Neural progenitor cell (in vitro differentiated cells): ENCODE data around the gene IL22RA2. TPM values are rescaled to one million over a fixed set of nuclear protein-coding genes. Genes with fewer than 3 reads are reported as not detected.

Experiments used
- DNase-seq: peaks from one replicate; pipeline ENCODE4 v3.0.0-alpha.2; 2016; ENCODE audit warnings: low spot score
- H2AFZ ChIP-seq: fragments of 200-600 bp; sonication (generic); replicated peaks from 2 replicates; pipeline ENCODE4 v1.6.1; 2016; ENCODE audit warnings: antibody characterized with exemption
- H3F3A ChIP-seq: fragments of 200-600 bp; sonication (generic); 2 replicates; pipeline ENCODE4 v1.6.1; 2016; ENCODE audit warnings: antibody characterized with exemption, low read depth
- H3K27ac ChIP-seq: fragments of 200-600 bp; sonication (generic); 2 replicates; pipeline ENCODE4 v1.5.1; 2016; ENCODE audit warnings: mild to moderate bottlenecking
- H3K27me3 ChIP-seq: fragments of 200-600 bp; sonication (generic); 2 replicates; pipeline ENCODE4 v1.6.1; 2016; ENCODE audit warnings: mild to moderate bottlenecking, moderate library complexity
- H3K36me3 ChIP-seq: fragments of 200-600 bp; sonication (generic); 2 replicates; pipeline ENCODE4 v1.5.1; 2016
- H3K4me1 ChIP-seq: fragments of 200-600 bp; sonication (generic); 2 replicates; pipeline ENCODE4 v1.6.1; 2016; ENCODE audit warnings: mixed run types
- H3K4me2 ChIP-seq: fragments of 200-600 bp; sonication (generic); 2 replicates; pipeline ENCODE4 v1.6.1; 2016
- H3K4me3 ChIP-seq: fragments of 200-600 bp; sonication (generic); 2 replicates; pipeline ENCODE4 v1.5.1; 2016
- H3K79me2 ChIP-seq: fragments of 200-600 bp; sonication (generic); 2 replicates; pipeline ENCODE4 v1.6.1; 2016; ENCODE audit warnings: low read depth
- H3K9ac ChIP-seq: fragments of 200-600 bp; sonication (generic); 2 replicates; pipeline ENCODE4 v1.6.1; 2016
- H3K9me3 ChIP-seq: fragments of 200-600 bp; sonication (generic); 2 replicates; pipeline ENCODE4 v1.5.1; 2016; ENCODE audit warnings: low read depth
- H4K20me1 ChIP-seq: fragments of 200-600 bp; sonication (generic); 2 replicates; pipeline ENCODE4 v1.6.1; 2016; ENCODE audit warnings: low read depth
- H3K27ac Mint-ChIP-seq: 3 replicates; pipeline ENCODE4 v1.8.0; 2021; ENCODE audit warnings: mixed read lengths
- H3K27me3 Mint-ChIP-seq: 2 replicates; pipeline ENCODE4 v1.8.0; 2022; ENCODE audit warnings: low read depth, mild to moderate bottlenecking, inconsistent platforms, moderate library complexity, mixed read lengths; ENCODE audit not compliant: insufficient read depth
- H3K36me3 Mint-ChIP-seq: 3 replicates; pipeline ENCODE4 v1.8.0; 2021; ENCODE audit warnings: mixed read lengths
- H3K4me1 Mint-ChIP-seq: 3 replicates; pipeline ENCODE4 v1.8.0; 2021; ENCODE audit warnings: mixed read lengths
- H3K4me3 Mint-ChIP-seq: 3 replicates; pipeline ENCODE4 v1.8.0; 2021; ENCODE audit warnings: mild to moderate bottlenecking, moderate library complexity, mixed read lengths
- H3K9me3 Mint-ChIP-seq: 3 replicates; pipeline ENCODE4 v1.8.0; 2020; ENCODE audit warnings: mixed read lengths
- EZH2 ChIP-seq: fragments of 200-600 bp; sonication (generic); IDR thresholded peaks from 2 replicates; pipeline ENCODE4 v1.6.1; 2017; ENCODE audit warnings: antibody characterized with exemption, mild to moderate bottlenecking, moderate library complexity
- EZH2phosphoT487 ChIP-seq: fragments of 200-600 bp; sonication (generic); IDR thresholded peaks from 2 replicates; pipeline ENCODE4 v1.6.1; 2017; ENCODE audit warnings: antibody characterized with exemption
- total RNA-seq: library from RNA; depleted of rRNA; stranded (reverse); fragments of >200 nt; gene quantifications from 2 replicates; pipeline ENCODE4 v1.2.3, GENCODE V29; 2015; ENCODE audit warnings: low replicate concordance
- TF ChIP-seq, protein P1 (sequence below): fragments of 200-600 bp; sonication (generic); IDR thresholded peaks from 2 replicates; pipeline ENCODE4 v1.5.1; 2017; ENCODE audit warnings: antibody characterized with exemption, mild to moderate bottlenecking

IL22RA2 gene
- total RNA-seq, 1 donor from 2014 or later: not detected

DNA sequence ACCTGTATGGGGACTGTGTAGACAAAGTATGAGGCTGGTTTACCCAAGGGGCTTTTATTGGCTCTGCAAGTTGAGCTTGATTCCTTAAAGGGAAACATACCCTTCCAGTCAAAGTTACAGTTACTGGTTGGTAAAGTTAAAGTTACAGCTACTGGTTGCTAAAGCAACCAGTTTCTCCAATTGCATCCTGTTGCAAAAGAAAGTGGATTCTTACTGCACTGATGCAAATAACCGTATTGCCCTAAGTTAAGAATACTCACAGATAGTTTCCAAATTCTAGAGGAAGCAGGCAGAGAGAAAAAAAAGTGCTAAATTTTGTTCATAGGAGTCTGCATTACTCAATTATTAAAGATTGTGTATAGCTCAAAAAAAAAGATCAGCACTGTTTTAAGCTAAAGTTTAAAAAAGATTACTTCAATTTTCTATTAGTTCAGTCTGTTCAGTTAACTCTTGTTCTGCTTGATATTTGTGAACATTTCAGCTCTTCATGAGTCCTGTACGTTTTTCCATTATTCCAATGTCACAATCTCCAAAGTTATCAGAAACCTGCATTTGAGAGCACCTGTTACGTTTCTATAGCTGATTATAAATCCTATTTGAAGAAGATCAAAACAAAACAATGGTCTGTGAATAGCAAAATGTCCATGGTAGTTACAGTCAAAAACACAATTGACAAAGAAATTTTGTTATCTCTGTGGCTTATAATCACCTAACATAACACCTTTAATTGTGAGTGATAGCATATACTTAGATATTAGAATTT is 8.6 kb upstream of the IL22RA2 start:
- H3K9me3 Mint-ChIP-seq: peaks cover 35% of the 10 kb centered on the region
- H3K4me1 Mint-ChIP-seq: no peaks in the 10 kb centered on the region
- no peak overlapping the region for H3K9ac ChIP-seq
- H3K27me3 ChIP-seq: no peaks in the 10 kb centered on the region
- no peak overlapping the region for H3K27ac ChIP-seq
- H3K36me3 Mint-ChIP-seq: no peaks in the 10 kb centered on the region
- peaks cover 40% of the 10 kb centered on the region for H3K9me3 ChIP-seq
- H3K4me2 ChIP-seq: no peak overlapping the region
- no peak overlapping the region for H3K4me3 Mint-ChIP-seq
- no peaks in the 10 kb centered on the region for H3F3A ChIP-seq
- no peaks in the 10 kb centered on the region for H3K79me2 ChIP-seq
- H3K27me3 Mint-ChIP-seq: peaks cover 2% of the 10 kb centered on the region
- no peak overlapping the region for H3K4me3 ChIP-seq
- no peaks in the 10 kb centered on the region for H4K20me1 ChIP-seq
- no peaks in the 10 kb centered on the region for H3K4me1 ChIP-seq
- no peaks in the 10 kb centered on the region for H3K36me3 ChIP-seq
- DNase-seq: no peak
- TF ChIP-seq EZH2phosphoT487 (no peak), EZH2 (no peak)
- TF ChIP-seq, protein P1, sequence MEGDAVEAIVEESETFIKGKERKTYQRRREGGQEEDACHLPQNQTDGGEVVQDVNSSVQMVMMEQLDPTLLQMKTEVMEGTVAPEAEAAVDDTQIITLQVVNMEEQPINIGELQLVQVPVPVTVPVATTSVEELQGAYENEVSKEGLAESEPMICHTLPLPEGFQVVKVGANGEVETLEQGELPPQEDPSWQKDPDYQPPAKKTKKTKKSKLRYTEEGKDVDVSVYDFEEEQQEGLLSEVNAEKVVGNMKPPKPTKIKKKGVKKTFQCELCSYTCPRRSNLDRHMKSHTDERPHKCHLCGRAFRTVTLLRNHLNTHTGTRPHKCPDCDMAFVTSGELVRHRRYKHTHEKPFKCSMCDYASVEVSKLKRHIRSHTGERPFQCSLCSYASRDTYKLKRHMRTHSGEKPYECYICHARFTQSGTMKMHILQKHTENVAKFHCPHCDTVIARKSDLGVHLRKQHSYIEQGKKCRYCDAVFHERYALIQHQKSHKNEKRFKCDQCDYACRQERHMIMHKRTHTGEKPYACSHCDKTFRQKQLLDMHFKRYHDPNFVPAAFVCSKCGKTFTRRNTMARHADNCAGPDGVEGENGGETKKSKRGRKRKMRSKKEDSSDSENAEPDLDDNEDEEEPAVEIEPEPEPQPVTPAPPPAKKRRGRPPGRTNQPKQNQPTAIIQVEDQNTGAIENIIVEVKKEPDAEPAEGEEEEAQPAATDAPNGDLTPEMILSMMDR: no peak
- H2AFZ ChIP-seq: no peak overlapping the region
- no peak overlapping the region for H3K27ac Mint-ChIP-seq

DNA sequence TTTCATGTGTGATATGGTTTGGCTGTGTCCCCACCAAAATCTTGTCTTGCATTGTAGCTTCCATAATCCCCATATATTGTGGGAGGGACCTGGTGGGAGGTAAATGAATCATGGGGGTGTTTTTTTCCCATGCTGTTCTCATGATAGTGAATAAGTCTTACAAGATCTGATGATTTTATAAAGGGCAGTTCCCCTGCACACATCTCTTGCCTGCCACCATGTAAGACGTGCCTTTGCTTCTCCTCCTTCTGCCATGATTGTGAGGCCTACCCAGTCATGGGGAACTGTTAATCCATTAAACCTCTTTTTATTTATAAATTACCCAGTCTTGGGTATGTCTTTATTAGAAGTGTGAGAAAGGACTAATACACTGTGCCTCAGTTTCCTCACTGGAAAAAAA is 4.2 kb upstream of the IL22RA2 start:
- Histone ChIP-seq H3K9ac (no peak overlapping the region), H3K9me3 (peaks cover 14% of the 10 kb centered on the region), H3K27ac (no peak overlapping the region), H3F3A (no peaks in the 10 kb centered on the region), H3K4me3 (no peak overlapping the region), H3K79me2 (no peaks in the 10 kb centered on the region), H3K4me1 (no peaks in the 10 kb centered on the region), H4K20me1 (no peaks in the 10 kb centered on the region), H3K4me2 (no peak overlapping the region), H3K36me3 (no peaks in the 10 kb centered on the region), H3K27me3 (no peaks in the 10 kb centered on the region), H2AFZ (no peak overlapping the region)
- H3K36me3 Mint-ChIP-seq: no peaks in the 10 kb centered on the region
- H3K27me3 Mint-ChIP-seq: peaks cover 2% of the 10 kb centered on the region
- no peak overlapping the region for H3K27ac Mint-ChIP-seq
- no peak for DNase-seq
- peaks cover 10% of the 10 kb centered on the region for H3K9me3 Mint-ChIP-seq
- H3K4me3 Mint-ChIP-seq: no peak overlapping the region
- TF ChIP-seq EZH2 (no peak), EZH2phosphoT487 (no peak)
- TF ChIP-seq, protein P1: no peak
- no peaks in the 10 kb centered on the region for H3K4me1 Mint-ChIP-seq

DNA sequence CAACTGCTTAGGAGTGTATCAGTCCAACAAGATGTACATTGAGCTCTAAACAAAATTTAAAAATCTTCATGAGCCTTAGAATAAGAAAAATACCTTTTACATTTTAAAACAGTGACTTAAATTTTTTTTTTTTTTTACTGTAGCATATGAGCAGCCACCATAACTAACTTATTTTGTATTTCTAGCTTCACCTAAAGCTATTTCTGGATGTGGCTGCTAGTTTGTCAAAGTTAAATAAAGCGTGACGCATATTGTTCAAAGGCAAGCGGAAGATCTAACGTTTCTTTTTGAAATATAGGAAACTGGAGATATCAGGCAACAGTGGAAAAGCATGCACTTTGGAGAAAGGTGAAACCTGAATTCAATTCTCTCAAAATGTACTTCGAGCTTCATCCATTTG is 3.3 kb upstream of the IL22RA2 start:
- Mint-ChIP-seq H3K27ac (no peak overlapping the region), H3K36me3 (no peaks in the 10 kb centered on the region), H3K27me3 (peaks cover 2% of the 10 kb centered on the region), H3K9me3 (peaks cover 4% of the 10 kb centered on the region), H3K4me1 (peaks cover 2% of the 10 kb centered on the region), H3K4me3 (no peak overlapping the region)
- no peak for DNase-seq
- Histone ChIP-seq H3K9me3 (peaks cover 5% of the 10 kb centered on the region), H3K79me2 (no peaks in the 10 kb centered on the region), H3K27me3 (no peaks in the 10 kb centered on the region), H3K27ac (no peak overlapping the region), H3K4me1 (no peaks in the 10 kb centered on the region), H3K9ac (no peak overlapping the region), H3K36me3 (no peaks in the 10 kb centered on the region), H3K4me3 (no peak overlapping the region), H3F3A (no peaks in the 10 kb centered on the region), H4K20me1 (no peaks in the 10 kb centered on the region), H2AFZ (no peak overlapping the region), H3K4me2 (no peak overlapping the region)
- TF ChIP-seq EZH2phosphoT487 (no peak), EZH2 (no peak)
- TF ChIP-seq, protein P1: no peak
